ENCODE data around the gene EML4. TPM values are rescaled to one million over a fixed set of nuclear protein-coding genes. Genes with fewer than 3 reads are reported as not detected.
A peak's percentile ranks its signal among the peaks of the same experiment; 100 is the strongest.

Gene EML4
- total and polyA plus RNA-seq, 4 donors, result 22.6 to 85.8 (median 54.4) TPM

DNA sequence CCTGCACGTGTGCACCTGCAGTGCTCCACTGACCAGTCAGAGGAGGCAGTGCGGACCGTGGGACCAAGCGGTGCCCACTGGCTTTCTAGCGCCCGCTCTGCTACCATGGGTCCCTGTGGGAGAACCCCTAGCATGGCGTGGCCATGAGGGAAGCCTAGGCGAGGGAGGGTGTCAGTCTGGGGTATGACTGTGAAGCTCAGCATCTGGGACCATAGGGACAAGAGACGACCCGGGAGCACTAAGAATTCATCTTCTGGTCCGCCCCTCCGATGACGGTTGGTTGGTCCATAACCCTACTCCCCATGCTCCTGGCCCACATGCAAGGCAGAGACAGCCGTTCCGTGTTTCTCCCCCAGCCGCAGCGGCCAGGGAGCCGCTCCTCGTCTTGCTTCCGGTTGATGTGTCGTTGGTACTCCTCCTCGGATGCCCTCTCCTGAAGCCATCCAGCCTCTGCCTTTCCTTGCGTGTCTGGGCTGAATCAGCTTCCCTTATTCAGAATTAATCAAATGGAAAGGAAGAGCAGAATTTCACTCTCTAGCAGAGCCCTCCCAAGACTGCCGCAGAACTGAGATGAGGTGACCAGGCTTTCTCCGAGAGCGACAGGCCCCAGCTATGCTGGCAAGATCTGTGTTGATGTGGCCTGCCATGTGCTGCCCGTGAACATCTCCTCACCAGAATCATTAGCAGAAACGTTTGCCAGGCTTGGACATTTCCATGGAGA lies 168.9 kb downstream of the EML4 start:
- Histone ChIP-seq H3K27ac (ENCODE audit: low read depth in 1 of 2, low read length in 1 of 2) (no peak overlapping the region), H3K27me3 (ENCODE audit: control insufficient read depth in 3 of 3, insufficient read depth in 3 of 3, low read length in 2 of 3) (no peaks in the 10 kb centered on the region), H3K4me3 (no peak overlapping the region), H3K36me3 (ENCODE audit: control insufficient read depth in 4 of 4, insufficient read depth in 4 of 4, low read length in 4 of 4) (peaks cover 6 to 26% (median 18%) of the 10 kb centered on the region in 4 donors), H3K4me1 (ENCODE audit: control insufficient read depth in 5 of 5, insufficient read depth in 5 of 5, low read length in 5 of 5) (peaks cover 0 to 11% (median 0%) of the 10 kb centered on the region in 5 donors), H3K9me3 (ENCODE audit: control insufficient read depth in 4 of 4, insufficient read depth in 3 of 4, low read length in 3 of 4) (no peaks in the 10 kb centered on the region), H3K9ac (ENCODE audit: insufficient read depth in 1 of 2, low read length in 2 of 2) (no peak overlapping the region)
- TF ChIP-seq, protein P1, sequence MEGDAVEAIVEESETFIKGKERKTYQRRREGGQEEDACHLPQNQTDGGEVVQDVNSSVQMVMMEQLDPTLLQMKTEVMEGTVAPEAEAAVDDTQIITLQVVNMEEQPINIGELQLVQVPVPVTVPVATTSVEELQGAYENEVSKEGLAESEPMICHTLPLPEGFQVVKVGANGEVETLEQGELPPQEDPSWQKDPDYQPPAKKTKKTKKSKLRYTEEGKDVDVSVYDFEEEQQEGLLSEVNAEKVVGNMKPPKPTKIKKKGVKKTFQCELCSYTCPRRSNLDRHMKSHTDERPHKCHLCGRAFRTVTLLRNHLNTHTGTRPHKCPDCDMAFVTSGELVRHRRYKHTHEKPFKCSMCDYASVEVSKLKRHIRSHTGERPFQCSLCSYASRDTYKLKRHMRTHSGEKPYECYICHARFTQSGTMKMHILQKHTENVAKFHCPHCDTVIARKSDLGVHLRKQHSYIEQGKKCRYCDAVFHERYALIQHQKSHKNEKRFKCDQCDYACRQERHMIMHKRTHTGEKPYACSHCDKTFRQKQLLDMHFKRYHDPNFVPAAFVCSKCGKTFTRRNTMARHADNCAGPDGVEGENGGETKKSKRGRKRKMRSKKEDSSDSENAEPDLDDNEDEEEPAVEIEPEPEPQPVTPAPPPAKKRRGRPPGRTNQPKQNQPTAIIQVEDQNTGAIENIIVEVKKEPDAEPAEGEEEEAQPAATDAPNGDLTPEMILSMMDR (IDR thresholded peaks at IDR 0.05; ENCODE audit: control extremely low read depth, extremely low read depth), result no peak
- ATAC-seq (ENCODE audit: insufficient read depth, low FRiP score), result no peak
- no peak for DNase-seq
- WGBS, 2 donors, result 96 to 97% methylated on average over 28 of the region's 28 CpGs

DNA sequence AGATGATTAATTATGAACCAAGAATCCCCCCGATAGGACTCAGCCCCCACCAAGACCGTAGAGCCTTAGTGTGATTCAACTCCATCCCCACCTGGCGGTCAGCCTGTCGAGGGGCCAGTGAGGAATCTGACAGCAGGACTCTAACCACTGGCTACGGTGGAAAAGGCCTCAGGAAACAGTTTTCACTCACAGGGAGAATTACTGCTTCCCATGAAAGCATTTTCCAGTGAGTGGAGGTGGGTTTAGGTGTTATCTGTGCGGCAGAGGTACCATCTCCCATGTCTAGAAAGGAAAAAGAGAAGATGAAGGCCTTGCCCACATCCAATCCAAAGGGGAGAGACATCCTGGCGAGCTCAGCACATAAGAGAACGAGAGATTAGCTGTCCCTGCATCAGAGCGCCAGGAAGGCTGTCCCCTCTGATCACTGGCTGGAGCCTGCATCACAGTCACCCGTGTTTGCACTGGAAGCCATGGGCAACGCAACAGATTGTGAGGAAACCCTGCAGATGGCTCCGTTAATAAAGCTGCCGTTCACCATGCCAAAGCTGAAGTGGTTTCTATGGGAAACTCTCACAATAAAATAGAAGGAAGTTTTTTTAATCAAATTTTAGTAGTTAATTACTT lies 169.5 kb downstream of the EML4 start:
- Histone ChIP-seq H3K4me3 (no peak overlapping the region), H3K27me3 (ENCODE audit: control insufficient read depth in 3 of 3, insufficient read depth in 3 of 3, low read length in 2 of 3) (no peaks in the 10 kb centered on the region), H3K9ac (ENCODE audit: insufficient read depth in 1 of 2, low read length in 2 of 2) (no peak overlapping the region), H3K27ac (ENCODE audit: low read depth in 1 of 2, low read length in 1 of 2) (no peak overlapping the region), H3K9me3 (ENCODE audit: control insufficient read depth in 4 of 4, insufficient read depth in 3 of 4, low read length in 3 of 4) (no peaks in the 10 kb centered on the region), H3K4me1 (ENCODE audit: control insufficient read depth in 5 of 5, insufficient read depth in 5 of 5, low read length in 5 of 5) (peaks cover 0 to 12% (median 0%) of the 10 kb centered on the region in 5 donors), H3K36me3 (ENCODE audit: control insufficient read depth in 4 of 4, insufficient read depth in 4 of 4, low read length in 4 of 4) (peaks cover 5 to 20% (median 16%) of the 10 kb centered on the region in 4 donors)
- TF ChIP-seq, protein P1 (IDR thresholded peaks at IDR 0.05; ENCODE audit: control extremely low read depth, extremely low read depth), result no peak
- no peak for ATAC-seq (ENCODE audit: insufficient read depth, low FRiP score)
- no peak for DNase-seq
- 86 to 91% methylated on average over 13 of the region's 13 CpGs for WGBS, 2 donors

- H3K4me3 ChIP-seq, result no peak overlapping the region
- no peak for ATAC-seq (ENCODE audit: insufficient read depth, low FRiP score)
- peaks cover 0 to 12% (median 0%) of the 10 kb centered on the region in 5 donors for H3K4me1 ChIP-seq (ENCODE audit: control insufficient read depth in 5 of 5, insufficient read depth in 5 of 5, low read length in 5 of 5)
- no peak overlapping the region for H3K9ac ChIP-seq (ENCODE audit: insufficient read depth in 1 of 2, low read length in 2 of 2)
- DNase-seq, result no peak
- WGBS, 2 donors, result 84 to 90% methylated on average over 21 of the region's 21 CpGs
- no peaks in the 10 kb centered on the region for H3K27me3 ChIP-seq (ENCODE audit: control insufficient read depth in 3 of 3, insufficient read depth in 3 of 3, low read length in 2 of 3)
- H3K27ac ChIP-seq (ENCODE audit: low read depth in 1 of 2, low read length in 1 of 2), result peak overlapping the region in 1 of 2 donors; percentile 1
- TF ChIP-seq, protein P1 (IDR thresholded peaks at IDR 0.05; ENCODE audit: control extremely low read depth, extremely low read depth), result no peak
- peaks cover 0 to 19% (median 15%) of the 10 kb centered on the region in 4 donors for H3K36me3 ChIP-seq (ENCODE audit: control insufficient read depth in 4 of 4, insufficient read depth in 4 of 4, low read length in 4 of 4)
- no peaks in the 10 kb centered on the region for H3K9me3 ChIP-seq (ENCODE audit: control insufficient read depth in 4 of 4, insufficient read depth in 3 of 4, low read length in 3 of 4)
These were observed 170.2 kb downstream of the EML4 start for GRCh38 chr2:42339191-42339912.
